Type B pancreatic cell (in vitro differentiated cells): ENCODE data around the gene PSMC5. TPM values are rescaled to one million over a fixed set of nuclear protein-coding genes. Genes with fewer than 3 reads are reported as not detected.
"Not testable (repeated sequence)": the region's sequence is repeated elsewhere in the genome, so short reads cannot be mapped to it uniquely, and the experiment has no call there.

Source experiments
- DNase-seq: peaks from one replicate; pipeline ENCODE4 v3.0.0; 2021; ENCODE audit warnings: mixed read lengths; ENCODE audit not compliant: unreplicated experiment; ENCODE audit errors: extremely low spot score
- H3K27ac Mint-ChIP-seq: 2 replicates; pipeline ENCODE4 v1.8.0; 2021; ENCODE audit warnings: mild to moderate bottlenecking, mixed read lengths
- H3K27me3 Mint-ChIP-seq: 2 replicates; pipeline ENCODE4 v1.8.0; 2021; ENCODE audit warnings: mixed read lengths
- H3K36me3 Mint-ChIP-seq: 2 replicates; pipeline ENCODE4 v1.8.0; 2021; ENCODE audit warnings: mixed read lengths
- H3K4me1 Mint-ChIP-seq: one replicate; pipeline ENCODE4 v1.8.0; 2021; ENCODE audit warnings: mixed read lengths; ENCODE audit not compliant: unreplicated experiment
- H3K4me3 Mint-ChIP-seq: 2 replicates; pipeline ENCODE4 v1.8.0; 2021; ENCODE audit warnings: mild to moderate bottlenecking, mixed read lengths
- H3K9me3 Mint-ChIP-seq: 2 replicates; pipeline ENCODE4 v1.8.0; 2021; ENCODE audit warnings: mixed read lengths
- CTCF ChIP-seq: fragments of 200-600 bp; sonication (generic); conservative IDR thresholded peaks from 2 replicates; pipeline ENCODE4 v1.5.0; 2021; ENCODE audit warnings: antibody characterized with exemption, mild to moderate bottlenecking
- total RNA-seq: library from RNA; stranded (reverse); gene quantifications from 2 replicates; pipeline ENCODE4 v1.2.1, GENCODE V29; 2021; ENCODE audit warnings: low replicate concordance

The PSMC5 gene
- total RNA-seq, 1 donor from 2014 or later = 112 TPM

GRCh38 chr17:63855185-63855584 lies 28.0 kb downstream of the PSMC5 start:
- DNase-seq = no peak

GRCh38 chr17:63856425-63856824 lies 29.2 kb downstream of the PSMC5 start:
- H3K27ac Mint-ChIP-seq = not testable (repeated sequence)
- H3K27me3 Mint-ChIP-seq = peaks cover 34% of the 10 kb centered on the region

More at GRCh38 chr17:63855185-63855584, 28.0 kb downstream of the PSMC5 start:
- Mint-ChIP-seq H3K27me3 (peaks cover 26% of the 10 kb centered on the region), H3K27ac (no peak overlapping the region), H3K4me1 (no peaks in the 10 kb centered on the region), H3K4me3 (no peak overlapping the region), H3K36me3 (no peaks in the 10 kb centered on the region), H3K9me3 (no peaks in the 10 kb centered on the region)
- no peak for TF ChIP-seq CTCF

GRCh38 chr17:63859257-63859656 lies 32.0 kb downstream of the PSMC5 start:
- no peak overlapping the region for H3K27ac Mint-ChIP-seq
- peaks cover 30% of the 10 kb centered on the region for H3K27me3 Mint-ChIP-seq
- no peaks in the 10 kb centered on the region for H3K36me3 Mint-ChIP-seq
- H3K4me3 Mint-ChIP-seq = no peak overlapping the region
- no peaks in the 10 kb centered on the region for H3K9me3 Mint-ChIP-seq
- H3K4me1 Mint-ChIP-seq = no peaks in the 10 kb centered on the region
- no peak for TF ChIP-seq CTCF
- DNase-seq = no peak

More at GRCh38 chr17:63856425-63856824, 29.2 kb downstream of the PSMC5 start:
- H3K4me1 Mint-ChIP-seq, H3K9me3 Mint-ChIP-seq, H3K4me3 Mint-ChIP-seq, DNase-seq, H3K36me3 Mint-ChIP-seq: not testable (repeated sequence)

GRCh38 chr17:63866625-63867024 lies 39.4 kb downstream of the PSMC5 start:
- H3K27ac Mint-ChIP-seq, DNase-seq, H3K9me3 Mint-ChIP-seq, H3K4me1 Mint-ChIP-seq, H3K36me3 Mint-ChIP-seq, H3K4me3 Mint-ChIP-seq, H3K27me3 Mint-ChIP-seq: not testable (repeated sequence)

- not testable (repeated sequence) for DNase-seq, H3K4me3 Mint-ChIP-seq, H3K27me3 Mint-ChIP-seq, H3K27ac Mint-ChIP-seq, H3K36me3 Mint-ChIP-seq, H3K4me1 Mint-ChIP-seq, H3K9me3 Mint-ChIP-seq
- peak; percentile 56 for TF ChIP-seq CTCF
Observed at GRCh38 chr17:63869491-63870291, 42.5 kb downstream of the PSMC5 start.

- DNase-seq, H3K36me3 Mint-ChIP-seq, H3K27me3 Mint-ChIP-seq, H3K27ac Mint-ChIP-seq, H3K4me1 Mint-ChIP-seq, H3K4me3 Mint-ChIP-seq, H3K9me3 Mint-ChIP-seq: not testable (repeated sequence)
Observed at GRCh38 chr17:63870292-63870665, 43.0 kb downstream of the PSMC5 start.

GRCh38 chr17:63871646-63872365 lies 44.6 kb downstream of the PSMC5 start:
- H3K27ac Mint-ChIP-seq, DNase-seq, H3K9me3 Mint-ChIP-seq, H3K36me3 Mint-ChIP-seq, H3K27me3 Mint-ChIP-seq, H3K4me3 Mint-ChIP-seq, H3K4me1 Mint-ChIP-seq: not testable (repeated sequence)

GRCh38 chr17:63873577-63873976 lies 46.3 kb downstream of the PSMC5 start, which contains the start of gene CSH2:
Gene CSH2 (minus strand): TSS chr17:63873677. CDS start chr17:63873614, 63 bp downstream.
- H3K4me1 Mint-ChIP-seq, H3K9me3 Mint-ChIP-seq, H3K36me3 Mint-ChIP-seq, H3K4me3 Mint-ChIP-seq, DNase-seq, H3K27ac Mint-ChIP-seq, H3K27me3 Mint-ChIP-seq: not testable (repeated sequence)

- H3K36me3 Mint-ChIP-seq, DNase-seq, H3K4me1 Mint-ChIP-seq, H3K9me3 Mint-ChIP-seq, H3K27ac Mint-ChIP-seq, H3K27me3 Mint-ChIP-seq, H3K4me3 Mint-ChIP-seq: not testable (repeated sequence)
Observed at GRCh38 chr17:63874061-63874626, 46.9 kb downstream of the PSMC5 start.

GRCh38 chr17:63874693-63875092 lies 47.5 kb downstream of the PSMC5 start:
- peaks cover 13% of the 10 kb centered on the region for H3K27me3 Mint-ChIP-seq
- not testable (repeated sequence) for DNase-seq, H3K36me3 Mint-ChIP-seq, H3K4me3 Mint-ChIP-seq, H3K9me3 Mint-ChIP-seq, H3K4me1 Mint-ChIP-seq, H3K27ac Mint-ChIP-seq
